ENCODE data around the gene GRM5.

GRCh38 chr11:88779577-88779976, 286.2 kb downstream of the GRM5 start:
- no peak for TF ChIP-seq EZH2 (IDR thresholded peaks at IDR 0.05; ENCODE audit: insufficient read depth, poor library complexity, severe bottlenecking)
- TF ChIP-seq EZH2phosphoT487 (IDR thresholded peaks at IDR 0.05; ENCODE audit: insufficient read depth, low read depth): no peak

Measured in GM23248 (cell line).